HEK293 (cell line): Measurements from ENCODE around the gene TBC1D12.

Source experiments
- CTCF ChIA-PET: fragments of 350-600 bp; formaldehyde crosslinking; extraction: SDS; loops from one replicate; lab custom pipeline; 2021; ENCODE audit warnings: antibody characterized with exemption; lab: Yijun Ruan, JAX
- POLR2A ChIA-PET: fragments of 300-600 bp; formaldehyde crosslinking; extraction: SDS; loops from one replicate; lab custom pipeline; 2020; ENCODE audit warnings: antibody characterized with exemption, inconsistent platforms; lab: Yijun Ruan, JAX
- H3K27ac ChIP-seq: fragments of 200-500 bp; sonication (Bioruptor generic); 2 replicates; pipeline ENCODE4 v1.5.1; 2014; ENCODE audit warnings: low read depth, low read length, control low read depth, inconsistent platforms; ENCODE audit errors: extremely low read depth
- H3K36me3 ChIP-seq, 2 experiments: fragments of 200-500 bp in 1 of 2; sonication (Bioruptor generic) in 1 of 2; 1 replicate in 1 of 2; 2 replicates in 1 of 2; pipeline ENCODE4 v1.5.1; 2014 to 2017; ENCODE audit warnings: inconsistent platforms in 2 of 2, low read length in 2 of 2; ENCODE audit not compliant: control insufficient read depth in 2 of 2, insufficient read depth in 1 of 2
- H3K4me1 ChIP-seq: fragments of 200-500 bp; sonication (Bioruptor generic); 2 replicates; pipeline ENCODE4 v1.5.1; 2014; ENCODE audit warnings: mild to moderate bottlenecking, low read length, inconsistent platforms; ENCODE audit not compliant: control insufficient read depth, insufficient read depth
- H3K4me3 ChIP-seq: 2 replicates; pipeline ENCODE4 v1.5.1; 2011; ENCODE audit warnings: low read depth, mild to moderate bottlenecking, control low read depth, low read length, moderate library complexity
- H3K9me3 ChIP-seq: fragments of 200-500 bp; sonication (Bioruptor generic); 2 replicates; pipeline ENCODE4 v1.5.1; 2014; ENCODE audit warnings: low read depth, low read length, inconsistent platforms; ENCODE audit not compliant: control insufficient read depth, insufficient read depth
- BCL11B ChIP-seq: fragments of 450-650 bp; formaldehyde crosslinking; IDR thresholded peaks from 2 replicates; pipeline ENCODE4 v1.5.1; 2016; ENCODE audit warnings: low read depth, missing biosample characterization, missing genetic modification characterization
- GLI2 ChIP-seq: fragments of 450-650 bp; formaldehyde crosslinking; IDR thresholded peaks from 2 replicates; pipeline ENCODE4; 2017; ENCODE audit warnings: missing biosample characterization, missing genetic modification characterization, low read depth, borderline replicate concordance
- MZF1 ChIP-seq: fragments of 450-650 bp; formaldehyde crosslinking; IDR thresholded peaks from 2 replicates; pipeline ENCODE4 v1.5.1; 2017; ENCODE audit warnings: missing biosample characterization, missing genetic modification characterization, borderline replicate concordance
- OSR2 ChIP-seq: fragments of 450-650 bp; formaldehyde crosslinking; IDR thresholded peaks from 2 replicates; pipeline ENCODE4 v1.5.1; 2016; ENCODE audit warnings: missing biosample characterization, missing genetic modification characterization
- PBX3 ChIP-seq: sonication (generic); formaldehyde crosslinking; IDR thresholded peaks from 2 replicates; pipeline ENCODE4 v1.8.1; 2022; ENCODE audit warnings: mild to moderate bottlenecking, moderate library complexity, missing genetic modification reagents
- ZBTB10 ChIP-seq: fragments of 450-650 bp; formaldehyde crosslinking; IDR thresholded peaks from 2 replicates; pipeline ENCODE4 v1.5.1; 2016; ENCODE audit warnings: missing biosample characterization, missing genetic modification characterization
- ZNF114 ChIP-seq: fragments of 450-650 bp; formaldehyde crosslinking; IDR thresholded peaks from 2 replicates; pipeline ENCODE4 v1.5.0; 2017; ENCODE audit warnings: missing biosample characterization, missing genetic modification characterization
- ZNF146 ChIP-seq: fragments of 450-650 bp; formaldehyde crosslinking; IDR thresholded peaks from 2 replicates; pipeline ENCODE4 v1.5.1; 2016; ENCODE audit warnings: missing biosample characterization, missing genetic modification characterization
- ZNF211 ChIP-seq: fragments of 450-650 bp; formaldehyde crosslinking; IDR thresholded peaks from 2 replicates; pipeline ENCODE4 v1.5.1; 2016; ENCODE audit warnings: low read depth, missing biosample characterization, missing genetic modification characterization
- ZNF280C ChIP-seq: fragments of 450-650 bp; formaldehyde crosslinking; IDR thresholded peaks from 2 replicates; pipeline ENCODE4 v1.5.1; 2016; ENCODE audit warnings: missing biosample characterization, missing genetic modification characterization
- ZNF529 ChIP-seq: fragments of 450-650 bp; formaldehyde crosslinking; IDR thresholded peaks from 2 replicates; pipeline ENCODE4 v1.5.1; 2017; ENCODE audit warnings: missing genetic modification characterization, missing biosample characterization; ENCODE audit not compliant: insufficient replicate concordance
- ZNF561 ChIP-seq: fragments of 450-650 bp; IDR thresholded peaks from 2 replicates; pipeline ENCODE4 v1.5.1; 2018; ENCODE audit warnings: missing biosample characterization, missing genetic modification characterization, borderline replicate concordance
- ZNF585B ChIP-seq: fragments of 450-650 bp; formaldehyde crosslinking; IDR thresholded peaks from 2 replicates; pipeline ENCODE4 v1.5.1; 2016; ENCODE audit warnings: missing biosample characterization, missing genetic modification characterization
- ZNF596 ChIP-seq: fragments of 450-650 bp; IDR thresholded peaks from 2 replicates; pipeline ENCODE4 v1.5.0; 2018; ENCODE audit warnings: missing biosample characterization, mild to moderate bottlenecking, missing genetic modification characterization, moderate library complexity
- ZNF677 ChIP-seq: fragments of 450-650 bp; IDR thresholded peaks from 2 replicates; pipeline ENCODE4 v1.5.0; 2018; ENCODE audit warnings: missing biosample characterization, mild to moderate bottlenecking, missing genetic modification characterization, moderate library complexity
- ZNF777 ChIP-seq: fragments of 450-650 bp; formaldehyde crosslinking; IDR thresholded peaks from 2 replicates; pipeline ENCODE4 v1.5.1; 2017; ENCODE audit warnings: missing biosample characterization, missing genetic modification characterization, borderline replicate concordance
- TF ChIP-seq, protein P1 (sequence below): fragments of 450-650 bp; formaldehyde crosslinking; optimal IDR thresholded peaks from 2 replicates; pipeline ENCODE3; 2016; ENCODE audit warnings: missing biosample characterization, mild to moderate bottlenecking, missing genetic modification characterization
- TF ChIP-seq, protein P2 (sequence below): fragments of 450-650 bp; formaldehyde crosslinking; IDR thresholded peaks from 2 replicates; pipeline ENCODE4 v1.5.1; 2016; ENCODE audit warnings: missing biosample characterization, missing genetic modification characterization

TBC1D12 gene

DNA sequence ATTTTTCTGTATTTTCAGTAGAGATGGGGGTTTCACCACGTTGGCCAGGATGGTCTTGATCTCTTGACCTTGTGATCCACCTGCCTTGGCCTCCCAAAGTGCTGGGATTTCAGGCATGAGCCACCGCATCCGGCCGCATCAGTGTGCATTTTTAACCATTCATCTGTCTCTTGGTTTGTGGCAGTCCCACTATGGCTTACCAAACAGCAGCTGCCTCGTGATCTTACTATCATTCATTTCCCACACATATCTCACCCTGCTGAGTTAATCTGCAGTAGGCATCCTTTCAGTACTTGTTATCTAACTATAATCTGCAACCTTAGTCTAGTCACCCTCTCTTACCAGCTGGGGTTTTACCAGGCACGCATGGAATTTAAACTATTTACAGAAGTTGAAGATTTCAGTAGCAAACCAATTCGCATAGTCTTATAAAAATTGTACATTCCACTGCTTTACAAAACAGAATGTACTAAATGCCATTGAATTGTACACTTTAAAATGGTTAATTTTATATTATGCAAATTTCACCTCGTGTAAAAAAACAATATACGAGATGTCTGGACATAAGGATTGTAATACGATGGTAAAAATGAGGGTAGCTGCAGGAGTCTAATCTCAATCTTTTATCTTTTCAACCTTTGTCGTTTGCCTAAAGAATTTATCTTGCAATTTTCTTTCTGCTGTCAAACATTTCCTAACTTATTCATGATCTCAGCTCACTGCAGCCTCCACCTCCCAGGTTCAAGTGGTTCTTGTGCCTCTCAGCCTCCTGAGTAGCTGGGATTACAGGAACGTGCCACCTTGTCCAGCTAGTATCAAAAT, 4.6 kb upstream of the TBC1D12 start (continued):
- TF ChIP-seq BCL11B (tag by site-specific recombination), result peak; percentile 42; the same call in 1 of the 2 replicates
- TF ChIP-seq, protein P1, sequence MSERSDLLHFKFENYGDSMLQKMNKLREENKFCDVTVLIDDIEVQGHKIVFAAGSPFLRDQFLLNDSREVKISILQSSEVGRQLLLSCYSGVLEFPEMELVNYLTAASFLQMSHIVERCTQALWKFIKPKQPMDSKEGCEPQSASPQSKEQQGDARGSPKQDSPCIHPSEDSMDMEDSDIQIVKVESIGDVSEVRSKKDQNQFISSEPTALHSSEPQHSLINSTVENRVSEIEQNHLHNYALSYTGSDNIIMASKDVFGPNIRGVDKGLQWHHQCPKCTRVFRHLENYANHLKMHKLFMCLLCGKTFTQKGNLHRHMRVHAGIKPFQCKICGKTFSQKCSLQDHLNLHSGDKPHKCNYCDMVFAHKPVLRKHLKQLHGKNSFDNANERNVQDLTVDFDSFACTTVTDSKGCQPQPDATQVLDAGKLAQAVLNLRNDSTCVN, result no peak
- TF ChIP-seq ZNF211 (tag by site-specific recombination), result no peak

- H3K9me3 ChIP-seq, result no peaks in the 10 kb centered on the region
- H3K36me3 ChIP-seq, result no peaks in the 10 kb centered on the region
- no peak overlapping the region for H3K4me3 ChIP-seq
- H3K4me1 ChIP-seq, result peaks cover 2% of the 10 kb centered on the region; the same call in 1 of the 2 replicates
- H3K27ac ChIP-seq, result no peak overlapping the region
- ChIA-PET POLR2A (no interaction called here), CTCF (interaction anchor here (1.7 kb wide), 1 partner anchor 45 kb away, joined by 7 read pairs; no protein-coding TSS in a partner anchor)
- TF ChIP-seq MZF1 (tag by site-specific recombination), result peak; percentile 74; the same call in 1 of the 2 replicates
- no peak for TF ChIP-seq ZNF529 (tag by site-specific recombination)
- TF ChIP-seq ZNF146 (tag by site-specific recombination), result peak; percentile 47; the same call in 1 of the 2 replicates
- no peak for TF ChIP-seq ZNF585B (tag by site-specific recombination)
These were observed 3.6 kb upstream of the TBC1D12 start for GRCh38 chr10:94398762-94399161.

DNA sequence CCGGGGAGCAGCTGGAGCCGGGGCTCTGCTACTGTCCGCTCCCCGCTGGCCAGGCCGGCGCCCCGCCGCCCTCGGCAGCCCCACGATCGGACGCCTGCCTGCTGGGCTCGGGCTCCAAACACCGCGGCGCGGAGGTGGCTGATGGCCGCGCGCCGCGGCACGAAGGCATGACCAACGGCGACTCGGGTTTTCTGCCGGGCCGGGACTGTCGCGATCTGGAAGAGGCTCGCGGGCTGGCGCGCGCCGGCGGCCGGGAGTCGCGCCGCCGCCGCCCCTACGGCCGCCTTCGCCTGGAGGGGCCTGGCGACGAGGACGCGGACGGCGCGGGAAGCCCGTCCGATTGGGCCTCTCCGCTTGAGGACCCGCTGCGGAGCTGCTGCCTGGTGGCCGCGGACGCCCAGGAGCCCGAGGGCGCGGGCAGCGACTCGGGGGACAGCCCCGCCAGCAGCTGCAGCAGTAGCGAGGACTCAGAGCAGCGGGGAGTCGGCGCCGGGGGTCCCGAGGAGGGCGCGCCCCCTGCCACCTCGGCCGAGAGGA, 570 bp downstream of the TBC1D12 start:
- H3K36me3 ChIP-seq, result no peaks in the 10 kb centered on the region
- peaks cover under 1% of the 10 kb centered on the region for H3K4me1 ChIP-seq
- no peaks in the 10 kb centered on the region for H3K9me3 ChIP-seq
- ChIA-PET CTCF (interaction anchor here (0.7 to 1.6 kb wide), 2 partner anchors 37 to 1228 kb away, joined by 3 to 4 read pairs; no protein-coding TSS in a partner anchor), POLR2A (interaction anchor here (0.6 to 2.7 kb wide), 12 partner anchors 9 to 143 kb away, joined by 4 to 21 read pairs (median 5); partner anchors contain the start of genes HELLS and NOC3L)
- H3K4me3 ChIP-seq, result peak overlapping the region; percentile 80
- H3K27ac ChIP-seq, result peak overlapping the region; percentile 91
- no peak for TF ChIP-seq ZNF114
- TF ChIP-seq ZNF777, result 0 out of 2 replicates have a peak, but pooled peaks have one; percentile 24
- TF ChIP-seq PBX3 (CRISPR knock-in tag), result peak; percentile 43; the same call in 1 of the 2 replicates
- TF ChIP-seq ZBTB10 (tag by site-specific recombination), result 0 out of 2 replicates have a peak, but pooled peaks have one; percentile 29
- no peak for TF ChIP-seq GLI2
- peak; percentile 15; the same call in 1 of the 2 replicates for TF ChIP-seq ZNF561 (tag by site-specific recombination)
- 0 out of 2 replicates have a peak, but pooled peaks have one; percentile 2 for TF ChIP-seq OSR2 (tag by site-specific recombination)
- 0 out of 2 replicates have a peak, but pooled peaks have one; percentile 3 for TF ChIP-seq ZNF596
- TF ChIP-seq ZNF677 (tag by site-specific recombination), result no peak
- TF ChIP-seq, protein P2, sequence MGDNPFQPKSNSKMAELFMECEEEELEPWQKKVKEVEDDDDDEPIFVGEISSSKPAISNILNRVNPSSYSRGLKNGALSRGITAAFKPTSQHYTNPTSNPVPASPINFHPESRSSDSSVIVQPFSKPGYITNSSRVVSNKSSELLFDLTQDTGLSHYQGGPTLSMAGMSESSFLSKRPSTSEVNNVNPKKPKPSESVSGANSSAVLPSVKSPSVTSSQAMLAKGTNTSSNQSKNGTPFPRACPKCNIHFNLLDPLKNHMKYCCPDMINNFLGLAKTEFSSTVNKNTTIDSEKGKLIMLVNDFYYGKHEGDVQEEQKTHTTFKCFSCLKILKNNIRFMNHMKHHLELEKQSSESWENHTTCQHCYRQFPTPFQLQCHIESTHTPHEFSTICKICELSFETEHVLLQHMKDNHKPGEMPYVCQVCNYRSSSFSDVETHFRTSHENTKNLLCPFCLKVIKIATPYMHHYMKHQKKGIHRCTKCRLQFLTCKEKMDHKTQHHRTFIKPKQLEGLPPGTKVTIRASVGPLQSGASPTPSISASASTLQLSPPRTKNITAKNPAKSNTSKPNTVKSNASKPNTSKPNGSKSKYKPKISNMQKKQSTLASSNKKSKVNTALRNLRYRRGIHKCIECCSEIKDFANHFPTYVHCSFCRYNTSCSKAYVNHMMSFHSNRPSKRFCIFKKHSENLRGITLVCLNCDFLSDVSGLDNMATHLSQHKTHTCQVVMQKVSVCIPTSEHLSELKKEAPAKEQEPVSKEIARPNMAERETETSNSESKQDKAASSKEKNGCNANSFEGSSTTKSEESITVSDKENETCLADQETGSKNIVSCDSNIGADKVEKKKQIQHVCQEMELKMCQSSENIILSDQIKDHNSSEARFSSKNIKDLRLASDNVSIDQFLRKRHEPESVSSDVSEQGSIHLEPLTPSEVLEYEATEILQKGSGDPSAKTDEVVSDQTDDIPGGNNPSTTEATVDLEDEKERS, result no peak
- TF ChIP-seq ZNF280C, result no peak
